Skin epidermis (tissue), 12 donors: ENCODE data around the gene SSPN.
"Not testable (repeated sequence)": the region's sequence is repeated elsewhere in the genome, so short reads cannot be mapped to it uniquely, and the experiment has no call there.

Experiments
- H3K27ac ChIP-seq, 21 experiments: fragments of 200-600 bp; sonication (generic) in 11 of 21; one replicate each; pipeline ENCODE4 v1.5.0; 2020; ENCODE audit warnings: mild to moderate bottlenecking in 3 of 21, inconsistent platforms in 2 of 21, moderate library complexity in 2 of 21
- H3K4me3 ChIP-seq, 7 experiments: fragments of 200-600 bp; sonication (generic) in 2 of 7; one replicate each; pipeline ENCODE4 v1.5.0; 2020; ENCODE audit warnings: inconsistent platforms in 2 of 7, mild to moderate bottlenecking in 2 of 7, moderate library complexity in 1 of 7

The SSPN gene

DNA sequence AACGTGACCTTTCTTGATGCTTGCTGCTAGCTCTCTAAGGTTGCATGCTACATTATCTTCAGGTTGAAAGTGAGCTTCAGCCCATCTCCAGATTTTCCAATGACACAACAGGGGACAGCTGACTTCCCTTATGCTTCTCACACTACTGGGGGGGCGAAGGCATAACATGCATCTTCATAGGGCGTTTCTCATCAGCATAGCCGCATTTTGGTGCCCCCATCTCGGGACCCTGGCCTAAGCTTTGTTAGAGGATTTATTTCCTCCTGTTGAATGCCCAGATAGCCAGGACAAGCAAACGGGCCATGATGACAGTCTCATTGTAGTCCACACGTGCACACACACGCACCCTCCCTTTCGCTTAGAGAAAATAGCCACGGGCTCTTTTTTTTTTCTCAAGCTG is 30.7 kb downstream of the SSPN start:
- H3K4me3 ChIP-seq: peak overlapping the region in 4 of 7 experiments; percentile 10 to 39 (median 12)

DNA sequence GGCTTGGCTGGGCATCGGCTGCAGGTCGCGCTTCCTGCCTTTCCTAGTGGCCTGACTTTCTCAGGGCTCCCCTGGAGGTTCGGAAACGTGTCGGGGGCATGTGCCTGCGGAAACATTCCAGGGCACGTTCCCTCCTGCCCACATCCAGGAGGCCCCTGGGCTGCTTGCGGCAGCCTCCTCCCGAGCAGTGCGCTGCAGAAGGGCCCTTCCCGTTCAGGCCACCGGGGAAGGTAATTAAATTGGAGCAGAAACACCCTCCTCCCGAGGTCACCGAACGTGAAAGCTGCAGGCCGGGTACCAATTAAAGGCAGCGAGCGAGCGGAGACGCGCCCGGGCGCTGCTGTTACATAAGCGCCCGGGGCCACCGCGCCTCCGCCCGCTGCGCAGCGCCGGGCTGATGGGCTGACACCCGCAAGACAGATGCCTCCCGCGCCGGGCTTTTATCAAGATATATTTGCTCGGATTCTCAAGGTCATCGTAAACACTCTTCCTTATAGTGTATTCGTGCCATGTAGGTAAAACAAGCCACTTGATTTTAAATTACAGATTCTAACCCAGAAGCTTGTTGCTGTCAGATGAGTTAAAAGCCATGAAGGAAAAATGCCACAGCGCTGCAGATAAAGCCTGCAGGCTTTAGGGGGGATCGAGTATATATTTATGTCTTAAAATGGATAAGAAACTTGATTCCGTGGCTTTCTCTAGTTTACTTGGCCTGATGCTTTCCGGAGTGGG is 31.4 kb downstream of the SSPN start:
- Histone ChIP-seq H3K4me3 (peak overlapping the region; percentile 10 to 39 (median 15)), H3K27ac (peak overlapping the region in 8 of 21 experiments; percentile 14 to 63 (median 30))

More for the DNA sequence above, 30.7 kb downstream of the SSPN start:
- peak overlapping the region in 7 of 21 experiments; percentile 14 to 63 (median 35) for H3K27ac ChIP-seq

DNA sequence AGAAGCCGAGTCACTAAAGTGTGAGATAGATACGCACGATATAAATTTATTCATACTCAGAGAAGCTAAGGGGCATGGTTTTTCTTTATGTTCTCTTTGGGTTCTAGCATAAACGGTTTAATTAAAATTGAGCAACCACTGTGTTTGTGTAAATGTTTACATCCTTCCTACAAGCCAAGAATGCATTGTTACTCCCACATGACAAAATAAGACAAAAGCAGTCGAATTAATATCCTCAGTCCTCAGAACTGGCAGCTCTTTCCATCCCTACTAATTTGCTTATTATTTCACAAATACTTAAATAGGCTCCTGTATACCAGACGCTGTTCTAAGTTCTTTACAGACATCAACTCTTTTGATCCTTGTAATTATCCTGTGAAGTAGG is 32.0 kb downstream of the SSPN start:
- peak overlapping the region in 1 of 21 experiments; percentile 14 for H3K27ac ChIP-seq
- H3K4me3 ChIP-seq: peak overlapping the region in 2 of 7 experiments; percentile 10 to 39

DNA sequence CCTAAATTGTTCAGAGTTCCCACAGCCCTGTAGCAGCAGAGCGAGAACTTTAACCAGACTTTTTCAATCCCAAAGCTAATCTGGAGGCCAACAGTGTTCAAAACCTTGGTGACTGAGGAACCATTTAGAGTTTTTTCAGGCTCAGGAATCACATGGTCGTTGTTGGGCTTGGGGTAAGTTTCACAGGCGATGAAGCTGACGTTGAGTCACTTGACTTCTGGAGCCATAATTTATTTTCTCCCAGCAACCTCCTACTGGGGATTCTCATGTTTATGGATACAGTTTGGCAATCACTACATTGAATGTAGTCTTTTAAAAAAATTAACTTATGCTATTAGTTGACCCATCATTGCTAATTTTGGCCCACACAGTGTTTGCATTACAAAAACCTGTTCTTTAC is 34.5 kb downstream of the SSPN start:
- H3K27ac ChIP-seq: no peak overlapping the region
- H3K4me3 ChIP-seq: no peak overlapping the region

DNA sequence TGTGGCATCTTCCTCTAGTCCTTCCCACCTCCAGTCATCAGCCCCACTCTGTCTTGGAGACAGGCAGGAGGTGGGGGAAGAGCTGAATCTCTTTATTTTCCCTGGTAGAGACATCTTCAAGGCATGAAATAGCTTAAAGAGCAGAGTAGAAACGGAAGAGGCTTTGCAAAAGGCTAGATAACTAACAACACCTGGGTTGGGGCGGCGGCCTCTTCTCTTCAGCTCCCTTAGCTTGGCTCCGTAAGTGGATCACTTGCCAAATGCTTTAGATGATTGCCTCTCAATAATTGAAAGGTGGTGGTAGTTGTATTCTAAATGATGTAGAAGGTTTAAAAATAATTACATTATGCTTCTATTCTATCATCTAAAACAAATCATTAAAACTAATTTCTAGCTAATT is 36.1 kb downstream of the SSPN start:
- Histone ChIP-seq H3K4me3 (no peak overlapping the region), H3K27ac (peak overlapping the region in 1 of 21 experiments; percentile 18)

DNA sequence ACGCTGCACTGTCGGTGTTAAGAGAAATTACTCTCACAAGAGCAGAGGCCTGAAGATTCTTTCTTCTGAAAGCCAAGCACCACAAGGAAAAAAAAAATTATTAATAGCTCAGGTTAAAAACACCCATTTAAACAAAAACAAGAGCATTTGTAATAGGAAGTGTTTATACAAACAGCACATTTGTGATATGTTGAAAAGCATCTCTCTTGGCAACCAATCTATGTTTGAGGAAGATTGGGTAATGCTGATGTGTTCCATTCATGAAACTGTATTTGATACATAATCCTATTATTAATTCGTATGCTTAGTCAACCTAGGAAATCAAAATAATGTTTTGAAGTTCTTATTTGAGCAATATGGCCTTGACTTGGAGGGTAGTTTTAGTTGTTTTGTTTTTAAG is 36.5 kb downstream of the SSPN start:
- peak overlapping the region in 1 of 21 experiments; percentile 7 for H3K27ac ChIP-seq
- no peak overlapping the region for H3K4me3 ChIP-seq

DNA sequence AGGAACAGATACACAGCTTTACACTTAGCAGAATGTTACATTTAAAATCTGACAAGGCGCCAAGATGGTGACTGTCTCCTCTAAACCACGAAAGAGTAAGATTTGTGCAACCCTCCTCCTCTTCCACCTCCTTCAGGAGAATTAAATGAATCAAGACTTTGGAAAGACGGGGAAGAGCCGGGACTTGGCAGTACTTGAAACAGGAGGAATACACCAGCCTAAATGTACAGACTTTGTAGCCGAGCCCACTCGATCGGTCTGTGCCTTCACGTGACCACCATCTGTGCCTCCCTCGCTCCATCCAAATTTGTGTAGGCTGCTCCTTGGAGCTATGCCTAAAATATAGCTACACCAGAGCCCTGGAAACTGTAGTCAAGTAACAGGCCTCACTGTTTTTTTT is 38.3 kb downstream of the SSPN start:
- peak overlapping the region in 2 of 21 experiments; percentile 1 to 11 for H3K27ac ChIP-seq

DNA sequence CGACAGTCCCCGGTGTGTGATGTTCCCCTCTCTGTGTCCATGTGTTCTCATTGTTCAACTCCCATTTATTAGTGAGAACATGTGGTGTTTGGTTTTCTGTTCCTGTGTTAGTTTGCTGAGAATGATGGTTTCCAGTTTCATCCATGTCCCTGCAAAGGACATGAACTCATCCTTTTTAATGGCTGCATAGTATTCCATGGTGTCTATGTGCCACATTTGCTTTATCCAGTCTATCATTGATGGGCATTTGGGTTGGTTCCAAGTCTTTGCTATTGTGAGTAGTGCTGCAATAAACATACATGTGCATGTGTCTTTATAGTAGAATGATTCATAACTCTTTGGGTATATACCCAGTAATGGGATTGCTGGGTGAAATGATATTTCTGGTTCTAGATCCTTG is 40.1 kb downstream of the SSPN start:
- H3K4me3 ChIP-seq, H3K27ac ChIP-seq: not testable (repeated sequence)

More for the DNA sequence above, 38.3 kb downstream of the SSPN start:
- H3K4me3 ChIP-seq: no peak overlapping the region

DNA sequence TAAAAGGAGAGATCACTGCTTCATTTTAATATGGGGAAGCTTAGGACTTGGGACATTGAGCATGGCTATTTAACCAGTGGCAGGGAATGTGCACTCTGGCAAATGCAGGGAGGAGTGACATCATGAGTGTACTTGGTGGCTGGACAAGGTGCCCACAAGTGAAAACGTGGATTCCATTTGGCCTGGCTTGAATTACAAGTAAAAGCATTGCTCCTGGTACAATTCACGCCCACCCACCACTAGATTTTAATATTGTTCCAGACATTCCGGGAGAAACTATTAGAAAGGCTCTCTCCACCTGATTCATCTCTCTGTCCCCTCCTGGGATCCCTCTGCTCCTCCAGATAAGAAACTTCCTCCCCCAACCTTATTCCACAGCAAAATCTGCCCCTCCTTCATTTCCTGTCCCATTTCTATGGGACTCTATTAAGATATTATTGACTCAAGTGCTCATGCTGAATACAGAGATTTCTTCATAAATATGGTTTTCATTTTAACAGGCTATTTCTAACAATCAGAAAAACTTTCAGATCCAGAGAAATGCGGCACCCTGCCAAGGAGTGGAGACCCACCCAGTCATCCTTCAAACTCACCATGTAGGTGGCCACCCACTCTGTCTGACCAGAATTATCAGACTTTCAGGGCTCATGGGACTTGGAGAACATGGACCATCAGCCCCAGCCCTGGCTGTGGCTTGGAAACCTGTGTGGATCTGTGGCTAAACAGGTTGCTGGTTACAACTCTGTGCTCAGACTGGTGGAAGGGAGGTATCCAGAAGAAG is 43.2 kb downstream of the SSPN start:
- Histone ChIP-seq H3K27ac (peak overlapping the region in 17 of 21 experiments; percentile 5 to 76 (median 47)), H3K4me3 (no peak overlapping the region)

DNA sequence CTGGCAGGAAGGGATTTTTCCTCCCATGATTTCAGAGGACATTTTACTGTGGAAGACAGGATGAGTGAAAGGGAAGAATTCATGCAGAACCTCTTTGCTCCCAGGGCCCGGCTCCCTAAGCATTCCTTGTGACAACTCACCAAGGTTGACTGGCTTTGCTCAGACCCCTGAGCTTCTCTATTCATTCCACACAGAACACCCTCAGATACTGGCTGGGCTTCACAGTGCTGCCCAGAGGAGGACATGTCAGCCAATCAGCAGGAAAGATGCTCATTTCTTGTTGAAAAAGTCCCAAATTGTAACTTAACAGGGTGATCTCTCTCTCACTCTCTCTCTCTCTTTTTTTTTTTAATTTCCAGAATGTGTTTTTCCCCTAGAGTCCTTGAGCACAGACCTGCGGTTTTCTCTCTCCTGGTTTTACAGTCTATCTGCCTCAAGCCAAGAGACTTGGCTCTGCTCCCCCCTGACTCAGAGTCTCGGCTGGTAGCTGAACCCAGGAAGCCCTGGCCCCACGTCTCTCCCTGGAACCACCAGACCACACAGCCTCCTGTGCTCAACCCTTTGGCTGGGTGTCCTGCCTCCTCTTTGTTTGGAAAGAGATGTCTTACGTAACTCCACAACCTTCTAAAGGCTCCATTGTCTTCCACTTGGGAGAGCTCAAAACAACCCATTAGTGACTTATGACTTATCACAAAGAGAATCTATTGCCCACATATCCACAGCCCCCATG is 43.9 kb downstream of the SSPN start:
- Histone ChIP-seq H3K4me3 (no peak overlapping the region), H3K27ac (peak overlapping the region in 17 of 21 experiments; percentile 5 to 76 (median 47))

DNA sequence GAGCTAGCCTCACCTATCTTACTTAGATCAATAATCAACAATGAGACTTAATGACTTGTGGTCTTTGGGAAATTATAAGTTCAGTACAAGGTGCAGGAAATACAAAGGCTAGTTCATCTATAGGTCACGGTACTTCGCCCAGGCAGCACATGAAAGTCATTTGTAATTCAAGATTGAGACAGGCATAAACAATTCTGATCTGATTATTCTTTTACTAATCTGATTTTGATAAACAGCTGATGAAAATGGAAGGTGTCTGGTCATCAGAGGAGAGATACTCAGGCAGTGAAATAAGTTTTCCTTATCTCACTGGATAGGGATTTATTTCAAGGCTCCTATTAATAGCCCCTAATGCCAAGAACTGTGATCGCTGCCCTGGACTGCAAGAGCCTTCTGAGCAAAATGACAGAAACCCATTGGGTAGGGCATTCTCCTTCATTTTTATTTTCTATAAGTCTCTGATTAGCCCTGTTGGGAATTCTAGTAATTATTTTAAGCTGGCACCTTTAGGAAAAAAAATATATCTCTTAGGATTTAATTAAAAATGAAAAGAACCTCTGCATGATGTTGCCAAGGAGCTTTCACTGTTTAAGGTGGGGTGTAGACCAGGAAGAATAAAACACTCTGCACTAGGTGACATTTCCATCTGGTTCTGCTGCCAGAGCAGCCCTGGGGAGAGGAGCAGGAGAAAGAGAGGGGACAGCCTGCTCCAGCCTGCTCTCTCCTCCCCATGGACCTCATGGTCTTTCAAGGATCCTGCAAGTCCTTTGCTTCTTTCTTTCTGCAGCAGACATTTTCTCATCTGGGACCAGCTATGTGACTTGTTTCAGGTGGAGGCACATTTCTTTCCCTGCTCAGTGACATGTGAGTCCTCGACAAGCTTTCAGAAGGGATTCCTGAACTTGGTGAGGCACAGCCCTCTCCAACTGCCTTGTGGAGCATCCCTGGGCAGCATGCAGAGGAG is 44.8 kb downstream of the SSPN start:
- Histone ChIP-seq H3K4me3 (no peak overlapping the region), H3K27ac (peak overlapping the region in 7 of 21 experiments; percentile 8 to 66 (median 35))

DNA sequence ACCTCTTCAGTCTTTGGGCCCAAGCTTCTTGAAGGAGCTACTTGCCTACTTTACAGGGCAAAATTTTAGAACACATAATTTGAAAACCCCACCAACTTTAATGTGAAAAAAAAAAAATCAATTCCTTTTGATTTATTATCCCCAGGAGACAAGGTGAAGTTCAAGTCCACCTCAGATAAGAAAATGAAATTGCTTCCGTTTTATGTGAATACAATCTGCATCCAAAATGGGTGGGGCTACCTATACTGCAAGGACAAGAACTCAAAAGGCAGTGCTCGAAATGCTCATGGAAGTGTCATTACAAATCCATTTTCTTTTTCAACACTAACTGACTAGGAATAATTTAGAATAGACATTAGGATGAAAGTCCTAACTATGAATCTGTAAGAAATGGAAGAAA is 45.7 kb downstream of the SSPN start:
- Histone ChIP-seq H3K27ac (no peak overlapping the region), H3K4me3 (no peak overlapping the region)

DNA sequence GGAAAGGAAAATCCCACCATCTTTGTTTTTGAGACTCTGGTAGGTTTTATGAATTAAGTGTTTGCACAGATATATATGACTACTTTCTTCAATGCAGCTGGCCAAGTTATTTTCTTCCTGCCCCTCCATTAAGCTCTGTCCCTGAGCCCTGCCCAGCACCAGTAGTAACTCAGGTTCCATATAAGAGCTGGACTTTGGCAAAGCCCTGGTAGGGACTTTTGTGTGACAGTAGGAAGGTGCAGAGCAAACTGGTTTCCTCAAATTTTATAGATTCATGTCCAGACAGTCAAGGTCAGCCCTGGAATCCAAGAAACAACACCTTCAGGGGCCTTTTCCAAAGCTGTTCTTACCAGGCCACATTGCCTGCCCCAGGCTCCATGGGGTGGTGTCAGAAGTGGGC is 47.3 kb downstream of the SSPN start:
- no peak overlapping the region for H3K4me3 ChIP-seq
- H3K27ac ChIP-seq: no peak overlapping the region

DNA sequence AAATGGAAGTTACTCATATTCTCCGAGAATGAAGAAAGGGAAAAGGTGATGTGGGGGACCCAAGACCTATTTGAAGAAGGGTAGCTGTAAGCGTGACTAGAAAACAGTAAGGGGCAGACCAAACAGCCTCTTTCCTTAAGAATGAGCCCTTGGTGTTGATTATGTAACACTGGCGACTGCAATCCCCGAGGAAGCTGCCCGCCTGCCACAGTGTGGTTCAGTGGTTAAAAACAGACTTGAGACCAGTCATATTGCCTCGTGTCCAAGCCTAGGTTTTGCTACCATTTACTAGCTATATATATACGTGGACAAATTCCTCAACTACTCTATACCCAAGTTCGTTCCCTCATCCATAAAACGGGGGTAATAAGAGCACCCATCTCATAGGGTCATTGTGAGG is 49.1 kb downstream of the SSPN start:
- no peak overlapping the region for H3K27ac ChIP-seq
- no peak overlapping the region for H3K4me3 ChIP-seq

DNA sequence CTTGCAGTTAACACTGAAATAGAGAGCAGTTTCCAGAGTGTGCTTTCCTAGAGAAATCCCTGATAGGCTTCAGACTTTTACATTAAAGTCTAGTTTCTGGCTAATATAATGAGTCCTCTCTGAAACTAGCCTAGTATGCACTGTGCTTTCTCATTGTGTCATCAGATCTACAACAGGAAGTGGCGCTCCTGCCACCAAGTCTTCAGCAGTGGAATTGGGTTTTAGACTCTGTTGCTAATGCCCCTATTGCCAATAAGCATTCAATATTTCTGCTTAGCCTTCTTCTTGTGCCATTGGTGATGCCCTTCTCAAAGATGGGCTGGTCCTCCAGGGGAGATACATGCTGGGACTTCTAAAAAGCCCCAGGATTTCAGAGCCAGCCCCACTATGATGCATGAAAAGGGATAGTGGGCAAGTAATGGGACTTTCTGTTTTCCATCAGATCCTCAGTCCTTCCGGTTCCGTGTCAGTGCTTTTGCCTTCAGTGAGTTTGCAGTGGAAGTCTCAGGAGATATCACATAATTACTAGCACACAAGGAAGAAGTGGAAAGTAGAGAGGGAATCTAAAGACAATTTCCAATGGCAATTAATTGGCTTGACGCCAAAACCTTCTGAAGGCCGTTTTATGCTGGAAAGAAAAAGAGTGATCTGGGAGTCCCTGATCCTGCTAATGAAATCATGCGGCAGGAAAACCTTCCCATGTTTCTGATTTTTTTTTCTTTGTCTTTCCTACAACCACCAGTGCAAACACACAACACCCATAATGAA is 50.0 kb downstream of the SSPN start:
- H3K27ac ChIP-seq: no peak overlapping the region
- no peak overlapping the region for H3K4me3 ChIP-seq

DNA sequence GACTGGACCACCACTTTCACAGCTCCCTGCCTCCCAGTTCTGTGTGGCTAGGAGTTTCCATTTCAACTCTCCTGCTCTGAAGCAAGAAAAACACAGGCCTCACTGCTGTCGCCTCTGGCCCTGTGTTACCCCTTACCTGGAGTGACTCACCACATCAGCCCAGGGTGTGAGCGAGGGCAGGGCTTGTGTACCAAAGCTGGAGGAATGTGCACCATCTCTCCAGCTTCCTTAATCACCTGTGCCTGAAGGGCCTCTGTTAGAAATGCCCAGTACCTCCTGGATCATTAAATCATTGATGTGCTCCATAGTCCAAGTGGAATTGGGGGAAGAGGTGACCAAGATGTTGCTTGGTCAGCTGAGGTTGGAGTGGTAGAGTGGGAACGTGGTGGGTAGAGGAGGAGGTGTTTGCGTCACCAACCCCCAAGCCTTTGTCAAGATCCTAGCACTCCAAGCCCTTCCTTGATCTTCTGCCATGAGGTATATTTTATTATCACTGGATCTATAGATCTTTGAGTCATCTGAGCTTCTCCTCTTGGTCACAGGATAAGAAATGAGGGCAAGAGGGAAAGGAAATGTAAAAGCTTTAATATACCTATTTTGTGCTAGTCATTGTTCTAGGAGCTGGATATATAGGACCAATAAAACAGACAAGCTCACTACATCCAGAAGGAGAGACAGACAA is 51.3 kb downstream of the SSPN start:
- no peak overlapping the region for H3K27ac ChIP-seq

DNA sequence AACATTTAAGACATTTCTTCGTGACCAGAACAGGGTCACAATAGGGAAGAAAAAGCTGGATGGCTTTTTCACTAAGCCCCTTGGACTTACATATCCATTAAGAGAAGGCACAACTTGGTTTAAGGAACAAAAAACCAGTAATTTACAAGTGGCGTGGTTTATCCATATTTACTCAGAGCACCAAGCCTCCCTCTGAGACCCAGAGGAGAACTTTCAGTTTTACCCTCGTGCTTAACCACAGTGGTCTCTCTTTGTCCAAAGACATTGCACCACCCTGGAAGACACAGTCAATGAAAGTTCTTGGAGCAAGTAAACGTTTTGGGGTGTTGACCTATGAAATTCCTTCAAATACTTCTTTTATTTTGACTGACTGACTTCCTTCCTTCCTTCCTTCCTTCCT is 52.5 kb downstream of the SSPN start:
- H3K27ac ChIP-seq: no peak overlapping the region
- no peak overlapping the region for H3K4me3 ChIP-seq

More for the DNA sequence above, 51.3 kb downstream of the SSPN start:
- no peak overlapping the region for H3K4me3 ChIP-seq

DNA sequence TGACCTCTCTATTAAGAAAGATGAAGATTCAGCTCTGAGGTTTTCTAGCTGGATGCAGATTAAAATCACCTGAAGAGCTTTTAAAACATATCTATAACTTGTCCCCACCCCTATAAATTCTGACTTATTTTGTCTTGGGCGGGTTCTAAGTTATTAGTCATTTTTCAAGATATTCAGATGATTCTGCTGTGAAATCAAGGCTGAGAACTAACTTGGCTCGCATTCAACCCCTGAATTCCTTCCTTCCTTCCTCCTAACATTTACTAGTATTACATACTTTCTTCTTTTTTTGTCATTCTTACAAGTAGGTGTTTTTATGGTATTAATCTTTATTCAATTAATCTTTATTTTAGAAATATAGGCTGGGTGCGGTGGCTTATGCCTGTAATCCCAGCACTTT is 55.4 kb downstream of the SSPN start:
- Histone ChIP-seq H3K4me3 (no peak overlapping the region), H3K27ac (no peak overlapping the region)
